ENCODE data around the gene MVB12B.

MVB12B gene

GRCh38 chr9:126464694-126465441 lies 138.2 kb downstream of the MVB12B start:
- no peaks in the 10 kb centered on the region for H3K36me3 ChIP-seq (ENCODE audit: insufficient read depth, low read length)
- no peaks in the 10 kb centered on the region for H3K4me1 ChIP-seq (ENCODE audit: control insufficient read depth, insufficient read depth, low read length, unreplicated experiment)
- no peak overlapping the region for H3K4me3 ChIP-seq (ENCODE audit: low read depth, low read length)
- no peak overlapping the region for H2AFZ ChIP-seq (ENCODE audit: low read length, unreplicated experiment)
- H3K27ac ChIP-seq (ENCODE audit: low read depth, low read length), result no peak overlapping the region
- no peaks in the 10 kb centered on the region for H3K27me3 ChIP-seq (ENCODE audit: insufficient read depth, low read length)
- no peaks in the 10 kb centered on the region for H3K79me2 ChIP-seq (ENCODE audit: control insufficient read depth, insufficient read depth, low read length, unreplicated experiment)

GRCh38 chr9:126465977-126466376 lies 139.3 kb downstream of the MVB12B start:
- H3K27me3 ChIP-seq (ENCODE audit: insufficient read depth, low read length), result no peaks in the 10 kb centered on the region
- H2AFZ ChIP-seq (ENCODE audit: low read length, unreplicated experiment), result no peak overlapping the region
- no peak overlapping the region for H3K4me3 ChIP-seq (ENCODE audit: low read depth, low read length)

GRCh38 chr9:126468141-126468825 lies 141.7 kb downstream of the MVB12B start:
- no peaks in the 10 kb centered on the region for H3K79me2 ChIP-seq (ENCODE audit: control insufficient read depth, insufficient read depth, low read length, unreplicated experiment)
- no peaks in the 10 kb centered on the region for H3K27me3 ChIP-seq (ENCODE audit: insufficient read depth, low read length)
- no peak overlapping the region for H3K27ac ChIP-seq (ENCODE audit: low read depth, low read length)
- H3K36me3 ChIP-seq (ENCODE audit: insufficient read depth, low read length), result no peaks in the 10 kb centered on the region
- H3K4me1 ChIP-seq (ENCODE audit: control insufficient read depth, insufficient read depth, low read length, unreplicated experiment), result peaks cover 15% of the 10 kb centered on the region
- no peak overlapping the region for H3K4me3 ChIP-seq (ENCODE audit: low read depth, low read length)
- no peak overlapping the region for H2AFZ ChIP-seq (ENCODE audit: low read length, unreplicated experiment)

More at GRCh38 chr9:126465977-126466376, 139.3 kb downstream of the MVB12B start:
- no peaks in the 10 kb centered on the region for H3K36me3 ChIP-seq (ENCODE audit: insufficient read depth, low read length)
- H3K4me1 ChIP-seq (ENCODE audit: control insufficient read depth, insufficient read depth, low read length, unreplicated experiment), result peaks cover 4% of the 10 kb centered on the region
- no peaks in the 10 kb centered on the region for H3K79me2 ChIP-seq (ENCODE audit: control insufficient read depth, insufficient read depth, low read length, unreplicated experiment)
- H3K27ac ChIP-seq (ENCODE audit: low read depth, low read length), result no peak overlapping the region

GRCh38 chr9:126470241-126470993 lies 143.8 kb downstream of the MVB12B start:
- H2AFZ ChIP-seq (ENCODE audit: low read length, unreplicated experiment), result peak overlapping the region; percentile 73
- H3K27me3 ChIP-seq (ENCODE audit: insufficient read depth, low read length), result no peaks in the 10 kb centered on the region
- no peak overlapping the region for H3K4me3 ChIP-seq (ENCODE audit: low read depth, low read length)
- H3K27ac ChIP-seq (ENCODE audit: low read depth, low read length), result 0 out of 2 replicates have a peak overlapping the region, but pooled peaks have one; percentile 64
- no peaks in the 10 kb centered on the region for H3K79me2 ChIP-seq (ENCODE audit: control insufficient read depth, insufficient read depth, low read length, unreplicated experiment)
- no peaks in the 10 kb centered on the region for H3K36me3 ChIP-seq (ENCODE audit: insufficient read depth, low read length)
- peaks cover 31% of the 10 kb centered on the region for H3K4me1 ChIP-seq (ENCODE audit: control insufficient read depth, insufficient read depth, low read length, unreplicated experiment)

- Histone ChIP-seq H3K27me3 (ENCODE audit: insufficient read depth, low read length) (no peaks in the 10 kb centered on the region), H2AFZ (ENCODE audit: low read length, unreplicated experiment) (peak overlapping the region; percentile 73), H3K4me1 (ENCODE audit: control insufficient read depth, insufficient read depth, low read length, unreplicated experiment) (peaks cover 31% of the 10 kb centered on the region), H3K36me3 (ENCODE audit: insufficient read depth, low read length) (no peaks in the 10 kb centered on the region), H3K79me2 (ENCODE audit: control insufficient read depth, insufficient read depth, low read length, unreplicated experiment) (no peaks in the 10 kb centered on the region), H3K27ac (ENCODE audit: low read depth, low read length) (peak overlapping the region; percentile 64), H3K4me3 (ENCODE audit: low read depth, low read length) (peak overlapping the region; percentile 61)
These were observed 144.5 kb downstream of the MVB12B start for GRCh38 chr9:126471084-126471624.

GRCh38 chr9:126472198-126472947 lies 145.7 kb downstream of the MVB12B start:
- H3K27me3 ChIP-seq (ENCODE audit: insufficient read depth, low read length), result no peaks in the 10 kb centered on the region
- H3K27ac ChIP-seq (ENCODE audit: low read depth, low read length), result no peak overlapping the region
- no peaks in the 10 kb centered on the region for H3K79me2 ChIP-seq (ENCODE audit: control insufficient read depth, insufficient read depth, low read length, unreplicated experiment)
- no peak overlapping the region for H2AFZ ChIP-seq (ENCODE audit: low read length, unreplicated experiment)
- H3K4me1 ChIP-seq (ENCODE audit: control insufficient read depth, insufficient read depth, low read length, unreplicated experiment), result peaks cover 31% of the 10 kb centered on the region
- H3K36me3 ChIP-seq (ENCODE audit: insufficient read depth, low read length), result no peaks in the 10 kb centered on the region
- no peak overlapping the region for H3K4me3 ChIP-seq (ENCODE audit: low read depth, low read length)

- Histone ChIP-seq H3K4me3 (ENCODE audit: low read depth, low read length) (no peak overlapping the region), H3K27me3 (ENCODE audit: insufficient read depth, low read length) (no peaks in the 10 kb centered on the region), H3K36me3 (ENCODE audit: insufficient read depth, low read length) (no peaks in the 10 kb centered on the region), H3K27ac (ENCODE audit: low read depth, low read length) (no peak overlapping the region), H3K79me2 (ENCODE audit: control insufficient read depth, insufficient read depth, low read length, unreplicated experiment) (no peaks in the 10 kb centered on the region), H2AFZ (ENCODE audit: low read length, unreplicated experiment) (no peak overlapping the region), H3K4me1 (ENCODE audit: control insufficient read depth, insufficient read depth, low read length, unreplicated experiment) (peaks cover 31% of the 10 kb centered on the region)
These were observed 146.3 kb downstream of the MVB12B start for GRCh38 chr9:126472948-126473298.

- Histone ChIP-seq H3K27ac (ENCODE audit: low read depth, low read length) (peak overlapping the region; percentile 37), H2AFZ (ENCODE audit: low read length, unreplicated experiment) (no peak overlapping the region), H3K79me2 (ENCODE audit: control insufficient read depth, insufficient read depth, low read length, unreplicated experiment) (no peaks in the 10 kb centered on the region), H3K4me1 (ENCODE audit: control insufficient read depth, insufficient read depth, low read length, unreplicated experiment) (peaks cover 31% of the 10 kb centered on the region), H3K27me3 (ENCODE audit: insufficient read depth, low read length) (no peaks in the 10 kb centered on the region), H3K36me3 (ENCODE audit: insufficient read depth, low read length) (no peaks in the 10 kb centered on the region), H3K4me3 (ENCODE audit: low read depth, low read length) (peak overlapping the region; percentile 37; the same call in 1 of the 2 replicates)
These were observed 147.7 kb downstream of the MVB12B start for GRCh38 chr9:126474206-126474765.

- Histone ChIP-seq H3K27ac (ENCODE audit: low read depth, low read length) (peak overlapping the region; percentile 37), H3K27me3 (ENCODE audit: insufficient read depth, low read length) (no peaks in the 10 kb centered on the region), H3K79me2 (ENCODE audit: control insufficient read depth, insufficient read depth, low read length, unreplicated experiment) (no peaks in the 10 kb centered on the region), H3K36me3 (ENCODE audit: insufficient read depth, low read length) (no peaks in the 10 kb centered on the region), H3K4me1 (ENCODE audit: control insufficient read depth, insufficient read depth, low read length, unreplicated experiment) (peaks cover 31% of the 10 kb centered on the region), H3K4me3 (ENCODE audit: low read depth, low read length) (0 out of 2 replicates have a peak overlapping the region, but pooled peaks have one; percentile 37), H2AFZ (ENCODE audit: low read length, unreplicated experiment) (no peak overlapping the region)
These were observed 148.3 kb downstream of the MVB12B start for GRCh38 chr9:126474786-126475485.

Measured in ACC112 (cell line).